ENCODE data around the gene SHC1. TPM values are rescaled to one million over a fixed set of nuclear protein-coding genes. Genes with fewer than 3 reads are reported as not detected.

Gene SHC1
- total and polyA plus RNA-seq, 2 donors from 2014 or later: 43.8 to 153 TPM

DNA sequence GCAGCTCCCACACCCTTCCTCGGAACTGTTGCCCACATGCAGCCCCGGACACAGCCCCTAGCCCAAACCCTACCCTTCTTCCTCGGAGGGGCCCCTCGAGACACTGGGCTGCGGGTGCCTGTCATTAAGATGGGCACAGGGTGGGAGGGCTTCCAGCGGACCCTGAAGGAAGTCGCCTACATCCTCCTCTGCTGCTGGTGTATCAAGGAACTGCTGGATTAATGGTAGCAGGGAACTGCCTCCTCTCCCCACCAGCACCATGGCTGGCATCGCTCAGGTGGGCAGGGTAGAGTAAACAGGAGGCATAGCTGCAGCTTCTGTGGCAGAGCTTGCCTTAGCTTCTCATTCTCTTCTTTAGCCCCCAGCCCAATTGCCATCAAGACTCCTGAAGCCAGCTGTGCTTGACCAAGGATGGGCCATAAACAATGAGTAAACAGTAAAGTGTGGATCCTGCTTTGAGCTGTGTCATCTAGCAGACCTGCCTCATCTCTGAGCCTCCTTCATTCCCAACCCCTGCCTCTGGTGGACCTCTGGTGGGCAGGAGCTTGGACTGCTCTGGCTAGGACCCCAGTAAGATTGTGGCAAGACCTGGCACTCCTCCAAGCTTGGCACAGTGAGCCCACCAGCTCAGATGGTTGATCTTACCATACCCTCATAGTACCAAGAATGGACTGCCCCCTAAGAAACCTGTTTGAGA lies 23.2 kb upstream of the SHC1 start, which contains the start of gene LENEP:
LENEP (plus strand) TSS at position 15 of the 697 bp plus-strand sequence; CDS start at position 37, 22 bp downstream.
- TF ChIP-seq, protein P1, sequence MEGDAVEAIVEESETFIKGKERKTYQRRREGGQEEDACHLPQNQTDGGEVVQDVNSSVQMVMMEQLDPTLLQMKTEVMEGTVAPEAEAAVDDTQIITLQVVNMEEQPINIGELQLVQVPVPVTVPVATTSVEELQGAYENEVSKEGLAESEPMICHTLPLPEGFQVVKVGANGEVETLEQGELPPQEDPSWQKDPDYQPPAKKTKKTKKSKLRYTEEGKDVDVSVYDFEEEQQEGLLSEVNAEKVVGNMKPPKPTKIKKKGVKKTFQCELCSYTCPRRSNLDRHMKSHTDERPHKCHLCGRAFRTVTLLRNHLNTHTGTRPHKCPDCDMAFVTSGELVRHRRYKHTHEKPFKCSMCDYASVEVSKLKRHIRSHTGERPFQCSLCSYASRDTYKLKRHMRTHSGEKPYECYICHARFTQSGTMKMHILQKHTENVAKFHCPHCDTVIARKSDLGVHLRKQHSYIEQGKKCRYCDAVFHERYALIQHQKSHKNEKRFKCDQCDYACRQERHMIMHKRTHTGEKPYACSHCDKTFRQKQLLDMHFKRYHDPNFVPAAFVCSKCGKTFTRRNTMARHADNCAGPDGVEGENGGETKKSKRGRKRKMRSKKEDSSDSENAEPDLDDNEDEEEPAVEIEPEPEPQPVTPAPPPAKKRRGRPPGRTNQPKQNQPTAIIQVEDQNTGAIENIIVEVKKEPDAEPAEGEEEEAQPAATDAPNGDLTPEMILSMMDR (IDR thresholded peaks at IDR 0.05; ENCODE audit: borderline replicate concordance, extremely low read depth, insufficient read depth): no peak
- DNase-seq: peak in 1 of 5 donors; percentile 54

GRCh38 chr1:154992721-154993571 lies 22.4 kb upstream of the SHC1 start:
- no peaks in the 10 kb centered on the region for H3K4me1 ChIP-seq (ENCODE audit: control insufficient read depth in 2 of 3, insufficient read depth in 2 of 3, low read depth in 1 of 3, low read length in 3 of 3)
- DNase-seq: peak in 1 of 5 donors; percentile 49
- no peak overlapping the region for H3K4me3 ChIP-seq (ENCODE audit: low read length in 3 of 3)
- H3K9ac ChIP-seq (ENCODE audit: low read length in 3 of 3): no peak overlapping the region
- no peak overlapping the region for H3K27ac ChIP-seq (ENCODE audit: low read depth in 2 of 2, low read length in 2 of 2)
- no peaks in the 10 kb centered on the region for H3K9me3 ChIP-seq (ENCODE audit: control insufficient read depth in 2 of 3, insufficient read depth in 1 of 3, low read length in 3 of 3)
- FAIRE-seq: no peak
- intact Hi-C loops (cut with DNase I): no loop called here
- peaks cover under 1 to 8% (median 3%) of the 10 kb centered on the region in 3 donors for H3K36me3 ChIP-seq (ENCODE audit: control insufficient read depth in 2 of 3, insufficient read depth in 3 of 3, low read length in 3 of 3)
- H3K27me3 ChIP-seq (ENCODE audit: control insufficient read depth, insufficient read depth, low read length): no peaks in the 10 kb centered on the region
- TF ChIP-seq, protein P1 (IDR thresholded peaks at IDR 0.05; ENCODE audit: borderline replicate concordance, extremely low read depth, insufficient read depth): peak; percentile 15

More for the DNA sequence above, 23.2 kb upstream of the SHC1 start, which contains the start of gene LENEP:
- intact Hi-C loops (cut with DNase I): no loop called here
- no peaks in the 10 kb centered on the region for H3K27me3 ChIP-seq (ENCODE audit: control insufficient read depth, insufficient read depth, low read length)
- peaks cover 0 to 2% (median 0%) of the 10 kb centered on the region in 3 donors for H3K36me3 ChIP-seq (ENCODE audit: control insufficient read depth in 2 of 3, insufficient read depth in 3 of 3, low read length in 3 of 3)
- no peaks in the 10 kb centered on the region for H3K4me1 ChIP-seq (ENCODE audit: control insufficient read depth in 2 of 3, insufficient read depth in 2 of 3, low read depth in 1 of 3, low read length in 3 of 3)
- H3K9me3 ChIP-seq (ENCODE audit: control insufficient read depth in 2 of 3, insufficient read depth in 1 of 3, low read length in 3 of 3): no peaks in the 10 kb centered on the region
- H3K9ac ChIP-seq (ENCODE audit: low read length in 3 of 3): no peak within 1 kb of the TSS
- no peak for FAIRE-seq
- no peak within 1 kb of the TSS for H3K27ac ChIP-seq (ENCODE audit: low read depth in 2 of 2, low read length in 2 of 2)
- H3K4me3 ChIP-seq (ENCODE audit: low read length in 3 of 3): no peak within 1 kb of the TSS

DNA sequence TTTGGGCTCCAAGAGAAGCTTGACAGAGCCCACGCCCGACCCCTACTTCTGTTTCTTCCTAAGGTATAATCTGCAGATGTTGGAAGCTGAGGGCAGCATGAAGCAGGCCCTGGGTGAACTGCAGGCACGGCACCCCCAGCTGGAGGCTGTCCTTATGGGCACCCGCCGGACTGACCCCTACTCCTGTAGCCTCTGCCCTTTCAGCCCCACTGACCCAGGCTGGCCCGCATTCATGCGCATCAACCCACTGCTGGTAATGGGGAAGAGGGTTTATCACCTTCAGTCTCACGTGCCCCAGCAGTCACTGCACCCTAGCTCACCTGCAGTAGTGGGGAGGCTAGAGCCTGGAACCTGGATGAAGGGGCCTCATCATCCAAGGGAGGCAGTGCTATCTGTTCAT lies 19.7 kb upstream of the SHC1 start:
- Histone ChIP-seq H3K4me1 (ENCODE audit: control insufficient read depth in 2 of 3, insufficient read depth in 2 of 3, low read depth in 1 of 3, low read length in 3 of 3) (no peaks in the 10 kb centered on the region), H3K9ac (ENCODE audit: low read length in 3 of 3) (no peak overlapping the region), H3K27ac (ENCODE audit: low read depth in 2 of 2, low read length in 2 of 2) (no peak overlapping the region), H3K9me3 (ENCODE audit: control insufficient read depth in 2 of 3, insufficient read depth in 1 of 3, low read length in 3 of 3) (no peaks in the 10 kb centered on the region), H3K4me3 (ENCODE audit: low read length in 3 of 3) (no peak overlapping the region), H3K36me3 (ENCODE audit: control insufficient read depth in 2 of 3, insufficient read depth in 3 of 3, low read length in 3 of 3) (peaks cover 2 to 16% (median 5%) of the 10 kb centered on the region in 3 donors), H3K27me3 (ENCODE audit: control insufficient read depth, insufficient read depth, low read length) (no peaks in the 10 kb centered on the region)
- FAIRE-seq: no peak
- TF ChIP-seq, protein P1 (IDR thresholded peaks at IDR 0.05; ENCODE audit: borderline replicate concordance, extremely low read depth, insufficient read depth): no peak
- DNase-seq: peak in 1 of 5 donors; percentile 51
- intact Hi-C loops (cut with DNase I): no loop called here
